ENCODE data around the gene OR2F2.

Gene OR2F2

GRCh38 chr7:143914938-143915652 is 19.9 kb upstream of the OR2F2 start:
- DNase-seq (ENCODE audit: low spot score), result no peak

DNA sequence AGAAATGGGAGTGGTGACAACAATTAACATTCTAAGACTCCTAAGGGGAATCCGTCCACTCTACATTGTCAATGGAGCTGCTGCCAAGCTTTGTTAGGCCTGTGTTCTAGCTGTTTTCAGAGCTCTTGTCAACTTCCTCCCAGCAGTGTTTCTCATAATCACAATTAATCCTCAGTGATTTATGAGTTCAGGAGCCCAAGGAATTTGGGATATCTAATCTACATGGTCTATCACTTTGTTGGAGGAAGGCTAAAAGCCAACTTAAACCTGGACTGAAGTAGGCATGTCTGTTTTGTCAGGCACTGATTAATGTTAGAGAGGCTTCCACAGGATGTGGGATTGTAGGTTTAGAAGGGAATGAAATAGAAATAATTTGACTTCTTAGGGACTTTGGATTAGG is 10.2 kb upstream of the OR2F2 start:
- DNase-seq (ENCODE audit: low spot score), result no peak

GRCh38 chr7:143929224-143929920 is 5.7 kb upstream of the OR2F2 start:
- DNase-seq (ENCODE audit: low spot score), result no peak

GRCh38 chr7:143931739-143932138 is 3.3 kb upstream of the OR2F2 start:
- no peak for DNase-seq (ENCODE audit: low spot score)

DNA sequence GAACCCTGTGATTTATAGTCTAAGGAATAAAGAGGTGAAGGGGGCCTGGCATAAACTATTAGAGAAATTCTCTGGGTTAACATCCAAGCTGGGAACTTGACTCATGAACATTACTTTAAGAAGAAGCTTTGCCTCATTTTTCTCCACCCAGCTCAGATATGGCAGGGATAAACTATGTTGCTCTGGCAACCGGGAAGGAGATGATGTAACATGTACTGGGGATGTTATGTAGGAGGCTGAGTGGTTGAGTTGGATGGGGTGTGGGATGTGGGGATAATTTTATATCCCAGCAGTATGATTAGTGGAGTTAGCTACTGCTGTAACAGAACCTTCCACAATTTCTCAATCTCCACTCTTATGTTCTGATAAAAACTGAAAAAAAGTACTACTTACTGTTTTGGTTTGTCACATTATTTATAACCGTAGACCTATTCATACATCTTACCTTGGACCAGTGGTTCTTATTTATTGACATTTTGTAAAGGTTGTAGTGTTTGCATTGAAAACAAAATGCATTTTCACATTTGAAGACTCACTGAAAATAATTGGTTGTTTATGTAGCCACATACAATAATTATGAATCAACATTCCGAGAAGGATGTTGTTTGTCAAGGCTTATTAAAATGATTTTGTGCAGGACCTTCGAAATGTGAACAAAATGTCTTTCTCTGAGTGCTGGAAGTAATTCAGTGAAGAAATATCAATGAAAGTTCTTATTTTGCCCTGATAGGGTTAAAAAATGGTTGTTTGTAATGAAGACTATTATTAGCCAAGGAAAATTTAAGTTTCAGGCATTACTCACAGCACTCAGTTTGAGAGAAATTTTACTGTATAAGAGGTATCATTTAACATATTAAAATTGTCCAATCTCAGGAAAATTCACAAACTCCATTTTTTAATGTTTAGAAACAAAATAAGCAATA is 1.3 kb downstream of the OR2F2 start:
- DNase-seq (ENCODE audit: low spot score), result no peak

DNA sequence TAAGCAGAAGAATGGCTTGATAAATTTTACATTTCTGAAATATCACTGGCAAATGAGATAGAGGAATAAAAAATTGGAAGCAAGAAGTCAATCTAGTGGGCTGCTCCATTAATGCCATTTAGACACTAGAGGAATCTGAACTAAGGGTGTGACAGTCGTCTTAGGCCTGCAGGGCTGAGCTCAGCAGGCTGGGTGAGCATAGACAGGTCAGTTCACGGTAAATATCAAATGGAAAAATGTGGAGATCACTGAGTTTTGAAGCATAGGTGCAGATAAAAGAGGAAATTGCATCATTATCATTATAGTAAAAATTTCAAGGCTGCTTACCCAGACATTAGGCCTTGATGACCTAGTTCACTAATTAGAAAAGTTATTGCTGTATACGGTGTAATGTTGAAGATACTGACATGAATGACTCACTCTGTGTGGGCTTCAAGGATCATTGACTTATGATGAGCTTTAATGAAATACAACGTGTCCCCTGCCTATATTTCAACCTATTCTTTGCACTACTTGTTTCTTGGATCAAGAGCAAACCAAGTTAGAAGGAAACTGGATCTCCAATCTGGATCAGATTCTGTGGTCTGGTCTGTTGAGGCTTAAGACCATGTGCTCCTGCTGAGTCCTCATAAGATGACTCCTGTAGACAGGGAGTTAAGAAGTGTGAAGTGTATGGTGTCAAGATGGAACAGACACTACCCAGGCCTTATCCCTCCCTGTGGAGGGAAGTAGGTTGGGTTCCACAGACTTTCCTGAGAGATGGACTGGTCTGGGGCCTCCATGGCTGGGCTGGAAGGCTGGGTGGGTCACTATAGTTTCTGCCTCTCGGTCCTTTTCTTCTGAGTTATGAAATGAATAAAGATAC is 3.6 kb downstream of the OR2F2 start:
- DNase-seq (ENCODE audit: low spot score), result no peak

- no peak for DNase-seq (ENCODE audit: low spot score)
Observed at GRCh38 chr7:143945423-143945822, 10.4 kb downstream of the OR2F2 start.

DNA sequence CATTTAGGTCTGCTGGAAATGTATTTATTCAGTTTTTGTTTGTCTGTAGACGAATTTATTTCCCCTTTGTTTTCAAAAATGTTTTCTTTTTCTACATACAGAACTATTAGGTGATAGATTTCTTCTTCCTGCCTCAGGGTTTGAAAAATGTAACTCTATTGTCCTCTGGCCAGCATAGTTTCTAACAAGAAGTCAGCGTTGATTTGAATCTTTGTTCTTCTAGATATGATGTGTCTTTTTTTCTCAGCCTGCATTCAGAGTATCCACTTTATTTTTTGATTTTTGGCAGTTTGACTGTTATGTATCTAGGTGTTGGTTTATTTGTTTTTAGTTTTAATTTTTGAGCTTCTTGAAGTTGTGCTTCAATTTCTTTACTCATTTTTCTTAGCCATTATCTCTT is 12.1 kb downstream of the OR2F2 start:
- no peak for DNase-seq (ENCODE audit: low spot score)

- DNase-seq (ENCODE audit: low spot score), result no peak
Observed at GRCh38 chr7:143948733-143949132, 13.7 kb downstream of the OR2F2 start.

DNA sequence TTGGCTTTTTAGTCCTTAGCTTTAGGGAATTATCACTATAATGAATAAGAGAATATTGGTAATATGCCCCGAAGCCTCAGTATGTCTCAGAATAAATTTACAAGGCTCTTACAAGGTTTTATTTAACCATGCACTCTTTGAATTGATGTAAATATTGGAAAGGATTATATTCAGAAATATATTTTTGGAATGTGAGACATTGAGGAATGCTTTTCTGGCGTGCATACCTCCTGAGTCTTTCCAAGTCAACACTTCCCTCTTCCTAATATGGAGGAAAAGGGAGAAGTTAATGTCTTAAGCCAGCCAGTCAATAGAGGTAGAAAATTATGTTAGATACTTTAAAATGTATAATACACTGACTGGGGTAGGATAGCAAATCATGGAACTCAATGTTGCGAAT is 18.4 kb downstream of the OR2F2 start:
- DNase-seq (ENCODE audit: low spot score), result no peak

DNA sequence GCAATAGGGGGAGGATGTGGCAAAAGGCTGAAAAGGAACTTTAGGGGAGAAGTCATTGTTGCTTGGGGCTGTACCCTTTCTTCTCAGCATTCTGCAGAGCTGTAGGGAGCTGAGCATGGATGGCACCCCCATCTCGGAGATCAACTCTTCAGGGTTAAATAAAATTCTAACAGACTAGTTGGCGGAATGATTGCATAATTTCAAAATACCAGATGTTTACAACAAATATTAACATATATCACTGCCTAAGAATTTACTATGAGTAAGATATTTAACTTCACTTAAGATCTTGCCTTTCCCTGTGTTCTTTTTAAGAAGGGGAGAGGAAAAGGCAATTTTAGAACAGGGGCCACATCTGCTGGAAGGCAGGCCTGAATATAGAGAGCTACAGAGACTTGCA is 19.1 kb downstream of the OR2F2 start:
- DNase-seq (ENCODE audit: low spot score), result no peak

GRCh38 chr7:143954544-143954943 is 19.5 kb downstream of the OR2F2 start, which contains the start of gene OR2F1:
Gene OR2F1 (plus strand): TSS chr7:143954844. CDS start chr7:143959971, 5,127 bp downstream.
- no peak for DNase-seq (ENCODE audit: low spot score)

GRCh38 chr7:143958781-143959180 is 23.7 kb downstream of the OR2F2 start:
- no peak for DNase-seq (ENCODE audit: low spot score)

GRCh38 chr7:143960813-143961610 is 26.0 kb downstream of the OR2F2 start:
- no peak for DNase-seq (ENCODE audit: low spot score)

GRCh38 chr7:143965280-143965679 is 30.2 kb downstream of the OR2F2 start:
- DNase-seq (ENCODE audit: low spot score), result no peak

GRCh38 chr7:143967398-143967797 is 32.4 kb downstream of the OR2F2 start:
- no peak for DNase-seq (ENCODE audit: low spot score)

DNA sequence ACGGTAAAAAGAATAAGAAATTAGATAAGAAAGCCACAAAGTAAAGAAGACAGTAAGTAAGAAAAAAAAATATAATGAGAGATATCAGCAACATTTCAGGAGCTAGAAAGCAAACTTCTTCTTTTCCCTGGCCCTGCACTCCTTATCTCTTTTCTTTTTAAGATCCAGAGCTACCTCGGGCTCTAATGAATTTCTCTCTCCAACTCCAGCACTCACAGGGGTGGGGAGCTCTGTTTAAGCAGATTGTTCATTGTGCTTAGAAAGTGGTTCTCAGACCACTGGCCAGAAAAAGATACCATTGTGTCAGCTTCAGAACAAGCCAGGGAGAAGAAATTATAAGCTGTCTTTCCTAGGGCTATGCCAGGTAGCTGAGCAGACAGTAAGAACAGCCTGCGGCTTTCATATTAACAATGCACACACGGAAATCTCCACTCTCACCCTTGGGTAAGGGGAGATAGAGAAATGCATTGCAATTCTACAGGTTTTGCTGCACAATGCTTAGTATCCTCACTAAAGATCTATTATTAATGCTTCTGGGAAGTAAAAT is 38.9 kb downstream of the OR2F2 start:
- no peak for DNase-seq (ENCODE audit: low spot score)

- DNase-seq (ENCODE audit: low spot score), result no peak
Observed at GRCh38 chr7:143974459-143974858, 39.4 kb downstream of the OR2F2 start.

DNA sequence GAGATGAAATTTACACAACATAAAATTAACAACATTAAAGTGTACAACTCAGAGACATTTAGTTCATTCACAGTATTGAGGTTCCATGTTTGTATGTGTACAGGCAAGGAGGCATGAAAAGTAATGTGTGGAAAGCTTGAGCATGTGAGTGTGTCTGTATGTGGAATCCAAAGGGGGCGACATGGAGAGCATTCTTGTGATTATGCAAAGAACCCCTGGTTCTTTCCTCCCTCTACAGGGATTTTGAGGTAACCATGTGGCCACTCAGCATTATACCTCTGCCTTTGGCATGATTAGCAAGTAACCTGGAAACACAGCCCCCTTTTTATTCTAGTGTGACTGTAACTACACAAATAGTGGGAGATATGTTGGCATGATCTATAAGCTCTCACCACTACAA is 40.6 kb downstream of the OR2F2 start:
- no peak for DNase-seq (ENCODE audit: low spot score)

- DNase-seq (ENCODE audit: low spot score), result no peak
Observed at GRCh38 chr7:143978585-143978984, 43.6 kb downstream of the OR2F2 start.

DNA sequence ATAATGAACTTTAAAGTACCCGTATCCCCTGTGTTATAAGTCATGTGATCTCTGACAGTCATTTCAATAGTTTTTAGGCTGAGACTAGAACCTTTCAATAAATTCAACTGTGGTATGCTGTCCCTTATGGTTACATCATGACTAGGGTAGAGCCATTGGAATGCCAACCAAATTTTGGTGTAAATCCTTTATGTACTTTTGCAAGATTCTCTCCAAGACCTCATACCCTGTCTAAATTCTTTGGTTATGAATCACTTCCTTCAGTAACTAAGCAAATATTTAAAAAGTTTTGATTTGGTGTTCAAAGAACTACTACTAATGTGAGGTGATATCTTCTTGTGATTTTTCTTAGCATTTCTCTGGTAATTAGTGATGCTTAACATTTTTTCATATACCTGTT is 44.3 kb downstream of the OR2F2 start:
- DNase-seq (ENCODE audit: low spot score), result no peak
